Breast epithelium (tissue), 4 donors: ENCODE results near the gene HGFAC. TPM values are rescaled to one million over a fixed set of nuclear protein-coding genes. Genes with fewer than 3 reads are reported as not detected.
"Not testable (repeated sequence)": the region's sequence is repeated elsewhere in the genome, so short reads cannot be mapped to it uniquely, and the experiment has no call there.

Source experiments
- DNase-seq, 2 donors: peaks; one replicate each; pipeline ENCODE4 v3.0.0-alpha.2; 2019; ENCODE audit warnings: low spot score in 2 of 2
- H3K27ac ChIP-seq, 2 donors: fragments of 200-600 bp; sonication (generic) in 1 of 2; one replicate each; pipeline ENCODE4 v1.5.1; 2016 to 2019; ENCODE audit warnings: mild to moderate bottlenecking in 1 of 2
- H3K27me3 ChIP-seq, 2 donors: fragments of 200-600 bp; sonication (generic) in 1 of 2; one replicate each; pipeline versions ENCODE4 v1.5.1 to v1.6.0; 2017 to 2019; ENCODE audit warnings: control low read depth in 1 of 2, mild to moderate bottlenecking in 1 of 2
- H3K36me3 ChIP-seq: fragments of 200-600 bp; one replicate; pipeline ENCODE4 v1.5.1; 2019
- H3K4me1 ChIP-seq, 2 donors: fragments of 200-600 bp; sonication (generic); one replicate each; pipeline ENCODE4 v1.5.1; 2016 to 2019; ENCODE audit warnings: control low read depth in 1 of 2
- H3K4me3 ChIP-seq, 3 donors: fragments of 200-600 bp; sonication (generic); 1 replicate in 2 of 3; 2 replicates in 1 of 3; pipeline ENCODE4 v1.5.1; 2016 to 2019; ENCODE audit warnings: mild to moderate bottlenecking in 3 of 3, moderate library complexity in 2 of 3
- H3K9me3 ChIP-seq, 2 donors: fragments of 200-600 bp; sonication (generic) in 1 of 2; one replicate each; pipeline ENCODE4 v1.5.1; 2016 to 2019; ENCODE audit warnings: control low read depth in 1 of 2
- CTCF ChIP-seq, 3 donors: fragments of 450-650 bp; IDR thresholded peaks; one replicate each; pipeline ENCODE4 v1.5.1; 2016 to 2017; ENCODE audit warnings: antibody characterized with exemption in 3 of 3, mild to moderate bottlenecking in 3 of 3, moderate library complexity in 3 of 3
- POLR2A ChIP-seq: fragments of 450-650 bp; IDR thresholded peaks from one replicate; pipeline ENCODE4 v1.6.1; 2016; ENCODE audit warnings: antibody characterized with exemption, mild to moderate bottlenecking, moderate library complexity
- POLR2AphosphoS5 ChIP-seq, 3 donors: sonication (generic); formaldehyde crosslinking; IDR thresholded peaks; one replicate each; pipeline ENCODE4 v1.6.1; 2017; ENCODE audit warnings: antibody characterized with exemption in 3 of 3
- intact Hi-C: fragments of 100-400 bp; cut with DNase I; formaldehyde crosslinking; loops from one replicate; pipeline ENCODE4 v1.15.1; 2023; ENCODE audit warnings: low total_unique reads
- total RNA-seq, 3 donors: library from RNA; depleted of rRNA; stranded (reverse); fragments of >200 nt; gene quantifications; one replicate each; pipeline ENCODE4 v1.1.0, GENCODE V29; 2016

The HGFAC gene
- total RNA-seq, 3 donors from 2014 or later: 0.59 to 1.3 TPM; not detected in 1

- DNase-seq: no peak
- Histone ChIP-seq H3K4me3 (no peak overlapping the region), H3K4me1 (no peaks in the 10 kb centered on the region), H3K27ac (no peak overlapping the region), H3K9me3 (peaks cover 8 to 14% of the 10 kb centered on the region in 2 donors), H3K27me3 (no peaks in the 10 kb centered on the region), H3K36me3 (no peaks in the 10 kb centered on the region)
- intact Hi-C loops: no loop called here
- no peak for TF ChIP-seq CTCF (IDR thresholded peaks at IDR 0.05)
- no peak for TF ChIP-seq POLR2AphosphoS5 (IDR thresholded peaks at IDR 0.05)
- TF ChIP-seq POLR2A: no peak
These were observed 10.6 kb downstream of the HGFAC start for GRCh38 chr4:3452376-3452775.

GRCh38 chr4:3455596-3455995 is 13.8 kb downstream of the HGFAC start:
- DNase-seq, H3K4me3 ChIP-seq, intact Hi-C loops, H3K36me3 ChIP-seq, H3K4me1 ChIP-seq, H3K27ac ChIP-seq, H3K27me3 ChIP-seq: not testable (repeated sequence)
- H3K9me3 ChIP-seq: peaks cover 8 to 14% of the 10 kb centered on the region in 2 donors

DNA sequence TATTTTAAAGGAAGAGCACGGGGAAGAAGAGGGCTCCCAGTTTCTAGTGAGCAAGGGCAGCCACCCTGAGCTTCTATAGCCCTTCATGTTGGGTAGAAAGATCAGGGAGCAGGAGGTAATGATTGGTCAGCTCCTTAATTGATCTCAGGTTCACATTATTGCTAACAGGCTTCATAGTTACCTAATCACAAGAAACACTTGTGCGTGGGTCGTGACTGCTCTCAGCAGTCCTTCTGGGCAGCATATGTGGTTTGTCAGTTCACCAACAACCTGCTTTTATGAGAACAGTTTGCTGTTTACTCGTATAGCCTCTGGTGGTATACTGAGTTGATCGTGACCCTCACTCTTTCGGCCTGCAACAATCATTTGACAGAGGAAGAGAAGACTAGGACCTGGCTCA is 16.6 kb downstream of the HGFAC start:
- Histone ChIP-seq H3K27me3 (peaks cover 0 to under 1% of the 10 kb centered on the region in 2 donors), H3K9me3 (peaks cover 8 to 14% of the 10 kb centered on the region in 2 donors), H3K4me1 (peaks cover 5 to 6% of the 10 kb centered on the region in 2 donors), H3K36me3 (no peaks in the 10 kb centered on the region), H3K27ac (no peak overlapping the region), H3K4me3 (no peak overlapping the region)
- intact Hi-C loops: no loop called here
- DNase-seq: no peak
- no peak for TF ChIP-seq POLR2AphosphoS5 (IDR thresholded peaks at IDR 0.05)
- no peak for TF ChIP-seq POLR2A
- TF ChIP-seq CTCF (IDR thresholded peaks at IDR 0.05): no peak

DNA sequence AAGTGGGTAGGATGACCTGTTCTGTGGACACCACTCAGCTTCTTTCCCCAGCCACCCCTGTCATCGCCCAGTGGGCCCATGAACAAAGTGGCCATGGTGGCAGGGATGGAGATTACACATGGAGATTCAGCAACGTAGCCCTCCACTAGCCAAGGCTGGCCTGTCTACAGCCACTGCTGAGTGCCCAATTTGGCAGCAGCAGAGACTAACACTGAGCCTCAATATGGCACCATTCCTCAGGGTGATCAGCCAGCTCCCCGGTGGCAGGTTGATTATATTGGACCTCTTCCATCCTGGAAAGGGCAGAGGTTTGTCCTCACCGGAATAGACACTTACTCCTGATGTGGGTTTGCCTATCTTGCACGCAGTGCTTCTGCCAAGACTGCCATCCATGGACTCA is 17.4 kb downstream of the HGFAC start:
- H3K4me1 ChIP-seq, H3K36me3 ChIP-seq, H3K4me3 ChIP-seq, H3K27me3 ChIP-seq, H3K27ac ChIP-seq, intact Hi-C loops, DNase-seq: not testable (repeated sequence)
- H3K9me3 ChIP-seq: peaks cover 8 to 14% of the 10 kb centered on the region in 2 donors

GRCh38 chr4:3460926-3461325 is 19.2 kb downstream of the HGFAC start:
- Histone ChIP-seq H3K4me1 (peaks cover 5 to 6% of the 10 kb centered on the region in 2 donors), H3K27ac (peak overlapping the region; percentile 54 to 59), H3K27me3 (peaks cover 0 to 13% of the 10 kb centered on the region in 2 donors), H3K9me3 (peaks cover under 1 to 5% of the 10 kb centered on the region in 2 donors), H3K36me3 (no peaks in the 10 kb centered on the region), H3K4me3 (no peak overlapping the region)
- intact Hi-C loops: no loop called here
- DNase-seq: no peak
- TF ChIP-seq POLR2AphosphoS5 (IDR thresholded peaks at IDR 0.05) (no peak), POLR2A (no peak), CTCF (IDR thresholded peaks at IDR 0.05) (no peak)

DNA sequence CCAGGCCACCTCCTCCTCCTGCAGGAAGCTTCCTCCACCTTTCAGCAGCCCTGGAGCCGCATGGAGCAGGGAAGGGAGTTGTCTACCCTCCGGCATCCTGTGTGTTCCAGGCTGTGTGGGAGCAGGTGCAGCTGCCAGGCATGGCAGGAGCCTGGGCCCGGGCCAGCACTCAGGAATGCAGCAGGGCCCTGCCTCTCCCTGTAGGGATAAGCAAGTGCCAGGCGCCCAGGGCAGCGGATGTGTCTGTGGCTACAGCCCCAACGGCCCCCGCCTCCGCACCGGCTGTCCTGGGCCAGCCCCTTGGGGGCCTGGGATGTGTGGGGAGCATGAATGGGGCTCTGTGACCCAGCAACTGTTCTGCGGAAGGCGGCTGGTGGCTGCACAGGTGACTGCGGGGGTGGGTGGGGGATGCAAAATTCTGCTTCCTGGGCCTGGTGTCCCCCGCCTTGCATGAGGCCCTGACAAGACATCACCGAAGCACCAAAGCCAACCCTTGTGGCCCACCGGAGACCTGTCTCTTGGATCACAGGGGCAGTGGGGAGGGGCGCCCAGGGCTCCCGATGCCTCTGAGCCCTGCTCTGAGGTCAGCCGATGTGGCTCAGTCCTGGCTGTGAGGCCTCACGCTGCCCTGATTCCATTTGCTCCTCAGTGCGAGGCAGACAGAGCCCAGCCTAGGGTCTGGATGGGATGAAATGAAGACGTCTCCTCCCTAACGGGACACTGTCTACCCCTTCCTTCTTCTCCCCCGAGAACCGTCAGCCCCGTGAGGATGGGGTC is 19.9 kb downstream of the HGFAC start:
- Histone ChIP-seq H3K36me3 (no peaks in the 10 kb centered on the region), H3K27ac (peak overlapping the region; percentile 54 to 55), H3K27me3 (peaks cover 0 to 20% of the 10 kb centered on the region in 2 donors), H3K9me3 (no peaks in the 10 kb centered on the region), H3K4me1 (peaks cover 5 to 6% of the 10 kb centered on the region in 2 donors), H3K4me3 (peak overlapping the region in 1 of 3 donors; percentile 5)
- TF ChIP-seq POLR2AphosphoS5 (IDR thresholded peaks at IDR 0.05): peak in 1 of 3 donors; percentile 42
- no peak for TF ChIP-seq CTCF (IDR thresholded peaks at IDR 0.05)
- TF ChIP-seq POLR2A: no peak
- DNase-seq: peak; percentile 89 to 91
- intact Hi-C loops: no loop called here
